OCI-M1 (cell line): ENCODE results near the gene SF3B3.
A peak's percentile ranks its signal among the peaks of the same experiment; 100 is the strongest.

Experiments used
- DNase-seq: peaks from one replicate; lab custom pipeline; 2025; lab: John Stamatoyannopoulos, UW

The SF3B3 gene

DNA sequence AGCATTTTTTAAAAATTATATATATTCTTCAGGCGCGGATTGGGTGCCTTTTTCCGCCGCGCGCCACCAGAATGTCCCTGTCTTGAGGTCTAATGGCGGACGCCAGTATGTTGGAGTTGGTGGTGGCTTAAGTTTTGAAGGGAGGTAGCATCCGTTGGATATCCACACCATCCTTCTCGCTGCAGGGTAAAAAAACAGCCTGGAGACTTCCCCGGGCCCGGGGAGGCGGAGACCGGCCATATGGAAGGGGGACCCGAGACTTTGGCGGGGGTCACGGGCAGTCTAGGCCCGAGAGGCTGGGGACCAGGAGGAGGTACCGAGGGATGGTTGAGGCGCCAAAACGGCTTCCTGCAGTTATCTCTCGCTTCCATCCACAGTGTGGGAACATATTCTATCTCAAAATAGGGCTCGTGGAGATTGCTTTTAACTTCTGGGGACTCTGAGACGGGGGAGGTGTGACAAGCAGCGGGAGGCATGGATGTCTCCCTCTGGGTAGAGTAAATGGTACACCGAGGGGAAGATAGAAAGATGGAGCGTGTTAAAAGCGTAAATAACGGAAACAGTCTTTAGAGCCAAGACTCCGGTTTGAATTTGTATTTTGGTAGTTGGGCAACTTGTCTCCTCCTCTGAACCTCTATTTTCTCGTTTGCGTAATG is at the start of gene SF3B3:
TSS of gene SF3B3 (plus strand) at position 74 of the 656 bp plus-strand sequence. CDS start 2,841 bp downstream, outside the sequence.
- DNase-seq, result peak; percentile 93

DNA sequence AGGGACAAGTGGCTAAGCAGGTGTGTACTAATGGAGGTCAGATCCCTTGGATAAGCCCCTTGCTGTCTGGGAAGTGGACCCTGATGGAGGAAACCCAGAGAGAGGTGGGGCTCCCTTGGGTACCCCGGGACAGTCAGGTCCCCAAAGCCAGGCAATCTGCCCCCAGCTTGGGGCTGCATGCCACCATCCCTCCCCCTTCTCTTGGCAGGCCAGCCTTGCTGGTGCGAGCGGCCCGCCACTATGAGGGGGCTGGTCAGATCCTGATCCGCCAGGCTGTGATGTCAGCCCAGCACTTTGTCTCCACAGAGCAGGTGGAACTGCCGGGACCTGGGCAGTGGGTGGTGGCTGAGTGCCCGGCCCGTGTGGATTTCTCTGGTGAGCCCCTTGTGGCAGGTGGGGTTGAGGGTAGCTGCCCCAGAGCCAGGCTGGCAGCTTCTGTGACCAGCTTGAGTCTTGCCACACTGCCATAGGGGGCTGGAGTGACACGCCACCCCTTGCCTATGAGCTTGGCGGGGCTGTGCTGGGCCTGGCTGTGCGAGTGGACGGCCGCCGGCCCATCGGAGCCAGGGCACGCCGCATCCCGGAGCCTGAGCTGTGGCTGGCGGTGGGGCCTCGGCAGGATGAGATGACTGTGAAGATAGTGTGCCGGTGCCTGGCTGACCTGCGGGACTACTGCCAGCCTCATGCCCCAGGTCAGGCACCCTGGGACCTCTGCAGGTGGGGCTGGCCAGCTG is 49.1 kb upstream of the SF3B3 start:
- no peak for DNase-seq

DNA sequence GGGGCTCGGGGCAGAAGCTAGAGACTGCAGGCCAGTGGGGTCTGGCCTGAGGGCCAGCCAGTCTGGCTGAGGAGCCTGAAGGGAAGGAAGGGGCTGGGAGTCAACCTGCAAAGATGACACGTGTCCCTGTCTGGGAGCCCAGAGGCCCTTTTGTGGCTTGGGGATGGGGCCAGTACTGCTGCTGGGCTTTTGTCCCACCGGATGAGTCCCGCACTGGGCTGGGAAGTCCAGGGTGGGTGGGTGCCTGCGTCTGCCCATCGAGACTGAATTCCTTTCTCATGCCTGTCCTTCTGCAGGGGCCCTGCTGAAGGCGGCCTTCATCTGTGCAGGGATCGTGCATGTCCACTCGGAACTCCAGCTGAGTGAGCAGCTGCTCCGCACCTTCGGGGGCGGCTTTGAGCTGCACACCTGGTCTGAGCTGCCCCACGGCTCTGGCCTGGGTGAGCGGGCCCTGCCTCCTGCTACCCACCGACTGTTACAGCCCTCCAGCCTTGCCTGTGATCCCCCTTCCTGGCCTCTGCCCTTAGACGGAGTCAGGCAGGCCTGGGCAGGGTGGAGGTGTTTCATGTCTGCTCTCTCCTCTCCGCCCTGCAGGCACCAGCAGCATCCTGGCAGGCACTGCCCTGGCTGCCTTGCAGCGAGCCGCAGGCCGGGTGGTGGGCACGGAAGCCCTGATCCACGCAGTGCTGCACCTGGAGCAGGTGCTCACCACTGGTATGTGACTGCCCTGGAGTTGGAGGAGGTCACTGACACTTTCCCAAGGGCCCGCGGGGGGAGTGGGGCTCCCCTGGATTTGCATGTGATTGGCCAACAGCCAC is 48.4 kb upstream of the SF3B3 start:
- no peak for DNase-seq

DNA sequence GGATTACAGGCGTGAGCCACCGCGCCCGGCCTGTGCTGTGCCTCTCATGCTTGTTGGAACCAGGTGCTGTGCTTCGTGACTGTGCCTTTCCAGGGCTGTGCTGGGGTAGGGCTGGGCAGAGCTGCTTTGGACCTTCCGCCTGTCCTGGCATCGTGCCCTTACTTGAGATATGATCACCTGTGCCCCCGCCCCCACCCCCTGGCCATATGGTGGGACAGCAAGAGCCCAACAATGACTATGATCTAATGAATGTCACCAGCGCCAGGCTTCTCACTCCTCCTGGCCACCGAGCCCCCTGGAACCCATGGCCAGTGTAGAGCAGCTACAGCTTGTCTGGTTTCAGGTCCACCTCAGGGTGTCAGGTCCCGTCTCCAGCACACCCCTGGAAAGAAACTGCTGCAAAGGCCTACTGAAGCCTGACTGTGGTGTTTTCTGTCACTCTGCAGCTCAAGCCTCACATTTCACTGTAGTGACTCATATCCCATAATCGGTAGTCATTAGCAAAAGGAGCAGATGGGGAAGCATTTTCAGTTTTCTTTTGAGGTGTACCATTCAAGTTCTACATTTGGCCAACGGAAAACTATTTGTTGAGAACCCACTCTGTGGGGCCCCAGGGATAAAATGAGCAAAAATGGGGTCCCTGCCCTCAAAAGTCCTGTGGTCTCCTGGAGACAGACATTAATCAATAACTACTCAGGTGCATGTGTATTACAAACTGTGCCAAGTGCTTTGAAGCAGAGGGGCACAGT is 47.2 kb upstream of the SF3B3 start:
- no peak for DNase-seq

DNA sequence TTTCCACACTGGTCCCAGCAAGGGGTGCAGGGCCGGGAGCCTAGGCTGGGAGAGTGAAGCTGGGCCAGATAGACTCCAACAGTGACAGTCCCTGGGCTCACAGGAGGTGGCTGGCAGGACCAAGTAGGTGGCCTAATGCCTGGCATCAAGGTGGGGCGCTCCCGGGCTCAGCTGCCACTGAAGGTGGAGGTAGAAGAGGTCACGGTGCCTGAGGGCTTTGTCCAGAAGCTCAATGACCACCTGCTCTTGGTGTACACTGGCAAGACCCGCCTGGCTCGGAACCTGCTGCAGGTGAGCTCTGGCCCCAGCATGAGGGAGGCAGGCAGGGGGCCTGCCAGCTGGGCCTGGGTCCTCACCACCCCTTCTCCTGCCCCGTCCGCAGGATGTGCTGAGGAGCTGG is 45.4 kb upstream of the SF3B3 start:
- no peak for DNase-seq

DNA sequence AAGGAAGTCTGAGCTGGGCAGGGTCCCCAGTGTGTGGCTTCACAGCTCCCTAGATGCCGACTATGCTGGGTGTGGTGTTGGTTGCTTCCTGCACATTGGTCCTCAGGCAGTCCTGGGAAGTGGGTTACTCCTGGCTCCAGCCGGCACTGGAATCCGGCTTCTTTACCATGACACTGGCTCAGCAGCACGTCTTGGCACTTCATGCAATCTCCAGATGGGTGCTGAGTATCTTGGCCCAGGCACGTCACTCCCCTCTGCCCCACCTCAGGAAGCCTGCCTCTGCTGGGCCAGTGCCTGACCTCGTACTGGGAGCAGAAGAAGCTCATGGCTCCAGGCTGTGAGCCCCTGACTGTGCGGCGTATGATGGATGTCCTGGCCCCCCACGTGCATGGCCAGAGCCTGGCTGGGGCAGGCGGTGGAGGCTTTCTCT is 44.7 kb upstream of the SF3B3 start:
- no peak for DNase-seq

DNA sequence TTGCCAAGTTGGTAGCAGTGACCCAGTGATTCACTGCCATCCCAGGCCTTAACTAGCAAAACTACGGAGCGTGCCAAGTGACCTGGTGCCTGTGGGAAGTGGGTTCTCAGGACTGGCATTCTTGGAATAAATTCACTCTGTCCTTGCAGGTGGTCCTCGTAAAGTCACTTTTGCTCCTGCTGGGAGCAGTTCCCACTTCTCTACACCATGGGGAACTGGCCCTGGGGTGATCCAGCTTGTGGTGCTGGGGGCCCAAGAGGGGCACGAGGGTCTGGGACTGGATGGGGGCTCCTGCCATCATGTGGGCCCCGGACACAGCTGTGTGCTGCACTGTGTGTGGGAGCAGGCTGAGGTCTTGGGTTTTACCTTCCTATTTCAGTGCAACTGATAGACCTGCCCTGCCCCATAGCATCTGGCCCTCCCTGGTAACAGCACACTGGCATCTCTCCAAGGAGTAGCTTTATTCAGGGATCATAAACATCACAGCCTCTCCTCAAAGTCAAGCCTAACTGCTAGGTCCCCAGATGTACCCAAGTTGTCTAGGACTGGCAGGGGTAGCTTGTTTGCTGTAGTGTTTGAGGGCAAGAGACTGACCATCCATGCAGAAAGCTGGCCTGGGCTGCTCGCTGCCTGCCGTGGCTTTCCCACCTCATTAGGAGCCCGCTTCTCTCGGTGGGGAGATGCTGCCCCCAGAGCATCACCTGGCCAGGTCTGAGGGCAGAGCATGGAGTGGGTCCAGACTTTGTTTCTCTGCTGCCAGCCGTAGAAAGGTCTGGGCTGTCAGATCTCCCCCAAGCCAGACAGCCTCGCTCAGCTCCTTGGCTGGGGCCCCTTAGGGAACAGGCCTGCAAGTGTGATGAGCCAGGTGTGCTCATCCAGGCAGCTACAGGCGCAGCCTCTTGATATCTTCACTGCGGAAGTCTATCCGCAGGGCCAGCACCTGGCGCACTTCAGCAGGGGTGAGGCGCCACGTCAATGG is 43.2 kb upstream of the SF3B3 start:
- DNase-seq, result no peak

DNA sequence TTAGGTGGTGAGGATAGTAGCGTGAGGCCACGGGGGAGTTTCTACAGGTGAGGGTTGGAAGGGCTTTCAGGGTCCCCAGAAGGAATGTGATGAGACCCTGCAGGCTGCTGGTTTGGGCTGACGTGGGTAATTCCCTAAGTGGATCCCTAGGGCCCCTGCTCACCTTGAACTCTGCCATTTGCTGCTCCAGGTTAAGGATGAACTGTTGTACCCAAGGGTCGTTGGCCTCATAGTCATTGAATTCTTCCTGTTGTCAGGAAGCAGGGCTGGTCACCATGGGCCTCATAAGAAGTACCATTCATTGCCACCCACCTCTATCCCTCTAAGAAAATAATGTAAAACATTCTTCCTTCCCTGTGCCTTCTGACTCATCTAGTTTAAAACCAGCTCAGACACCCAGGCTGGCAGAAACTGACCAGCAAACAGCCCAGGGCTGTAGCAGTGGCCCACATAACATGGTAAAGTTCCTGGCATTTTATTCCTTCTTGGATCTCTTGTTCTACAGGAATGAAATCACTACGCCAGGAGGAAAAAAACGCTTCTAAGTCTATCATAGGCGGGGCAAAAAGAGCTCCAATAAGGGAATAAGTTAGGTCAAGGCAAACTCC is 41.6 kb upstream of the SF3B3 start:
- DNase-seq, result no peak

DNA sequence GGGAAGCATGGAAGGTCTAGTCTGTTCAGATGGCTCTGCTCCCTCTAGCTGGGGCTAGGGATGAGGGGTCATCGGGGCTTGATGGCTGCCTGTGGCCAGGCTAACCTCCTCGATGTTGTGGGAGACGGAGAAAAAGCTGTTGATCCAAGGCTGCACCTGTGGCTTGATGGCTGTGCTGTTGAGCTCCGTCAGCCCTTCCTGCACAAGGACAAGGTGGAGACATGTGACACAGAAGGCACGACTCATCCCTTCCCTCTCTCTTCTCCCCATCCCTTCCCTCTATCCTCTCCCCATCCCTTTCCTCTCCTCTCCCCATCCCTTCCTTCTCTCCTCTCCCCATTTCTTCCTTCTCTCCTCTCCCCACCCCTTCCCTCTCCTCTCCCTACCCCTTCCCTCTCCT is 41.0 kb upstream of the SF3B3 start:
- DNase-seq, result no peak

DNA sequence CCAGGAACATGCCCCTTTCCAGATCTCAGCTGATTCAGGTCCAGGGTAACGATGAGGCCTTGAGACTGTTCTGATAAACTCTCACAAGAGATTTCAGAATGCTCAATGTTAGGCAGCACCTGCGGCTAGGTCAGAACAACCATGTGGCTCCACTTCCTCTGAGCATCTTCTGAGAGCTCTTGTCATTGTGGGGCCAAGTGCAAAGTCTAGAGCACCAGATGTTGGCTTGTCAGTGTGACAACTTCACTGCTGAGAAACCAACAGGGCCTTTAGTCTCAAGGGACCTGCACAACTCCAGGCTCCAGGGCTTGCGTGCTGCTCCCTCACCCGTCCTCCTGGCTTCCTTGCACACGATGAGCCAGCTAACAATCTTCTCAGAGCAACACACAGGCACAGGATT is 40.2 kb upstream of the SF3B3 start:
- DNase-seq, result no peak

DNA sequence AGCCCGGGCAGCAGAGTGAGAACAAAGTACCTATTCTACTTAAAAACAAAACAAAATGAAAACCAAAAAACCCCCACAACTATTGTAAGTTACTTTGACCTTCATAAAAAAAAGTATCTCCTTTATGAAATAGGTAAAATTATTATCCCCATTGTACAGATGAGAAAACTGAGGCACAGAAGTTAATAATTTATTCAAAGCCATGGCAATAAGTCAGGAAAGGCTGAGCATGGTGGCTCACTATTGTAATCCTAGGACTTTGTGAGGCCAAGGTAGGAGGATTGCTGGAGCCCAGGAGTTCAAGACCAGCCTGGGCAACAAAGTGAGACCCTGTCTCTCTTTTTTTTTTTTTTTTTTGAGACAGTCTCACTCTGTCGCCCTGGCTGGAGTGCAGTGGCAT is 38.7 kb upstream of the SF3B3 start:
- no peak for DNase-seq

DNA sequence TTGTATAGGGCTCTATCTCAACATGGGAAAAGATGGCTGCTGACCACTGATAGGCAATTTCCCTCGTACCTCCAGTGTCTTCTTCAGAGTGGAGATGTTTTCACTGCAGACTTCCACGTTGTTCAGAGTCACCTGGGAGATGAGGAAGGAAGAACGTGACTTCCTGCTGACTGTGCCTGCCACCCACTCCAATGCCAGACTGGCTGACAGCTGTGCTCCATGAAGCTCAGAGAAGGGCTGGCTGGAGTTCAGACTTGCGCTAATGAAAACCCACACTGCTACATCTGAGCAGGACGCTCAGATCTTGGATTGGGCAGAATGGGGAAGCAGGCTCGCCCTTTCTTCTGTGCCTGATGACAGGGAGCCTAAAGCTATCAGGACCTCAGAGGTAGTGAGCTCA is 33.4 kb upstream of the SF3B3 start:
- no peak for DNase-seq

DNA sequence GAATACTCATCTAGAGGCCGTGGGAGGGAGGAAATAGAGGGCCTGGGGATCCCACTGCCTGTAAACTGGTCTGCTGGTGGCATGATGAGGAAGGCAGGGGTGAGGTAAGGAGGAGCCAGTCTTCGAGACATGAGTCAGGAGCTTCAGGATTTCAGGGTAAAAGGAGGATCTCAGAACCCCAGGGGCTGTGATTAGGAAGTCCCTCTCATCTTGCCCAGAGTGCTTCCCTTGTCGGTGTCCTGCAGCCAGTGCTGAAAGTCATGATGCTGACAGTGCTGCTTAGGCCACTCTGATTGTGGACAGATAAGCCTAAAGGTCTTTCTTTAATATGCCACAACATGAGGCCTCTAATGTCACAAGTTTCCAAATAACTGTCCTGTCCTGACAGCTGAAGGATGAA is 29.8 kb upstream of the SF3B3 start:
- DNase-seq, result no peak

DNA sequence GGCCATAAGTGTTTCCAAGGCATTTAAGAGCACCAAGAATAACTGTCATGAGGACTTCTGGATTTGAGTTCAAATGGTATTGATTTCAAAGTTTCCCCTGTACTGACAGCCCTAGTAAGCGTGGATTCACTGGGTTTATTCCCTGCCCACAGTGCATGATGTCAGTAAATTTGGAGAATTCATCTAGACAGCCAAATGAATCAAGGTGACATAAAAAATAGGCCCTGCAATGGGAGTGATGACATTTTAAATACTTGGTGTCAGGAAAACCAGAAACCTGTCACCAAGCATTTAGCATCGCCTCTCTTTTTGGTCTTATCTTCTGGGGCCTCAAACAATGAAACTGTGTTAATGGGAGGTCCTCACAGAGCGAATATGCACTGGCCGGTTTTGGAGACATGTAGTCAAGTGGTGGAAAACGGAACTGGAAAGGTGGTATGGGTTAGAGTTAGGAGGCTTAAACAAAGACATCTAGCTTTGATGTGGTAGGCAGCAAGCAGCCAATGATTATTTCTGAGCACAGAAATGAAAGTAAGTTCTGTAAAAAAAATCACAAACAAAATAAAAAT is 29.3 kb upstream of the SF3B3 start:
- no peak for DNase-seq

DNA sequence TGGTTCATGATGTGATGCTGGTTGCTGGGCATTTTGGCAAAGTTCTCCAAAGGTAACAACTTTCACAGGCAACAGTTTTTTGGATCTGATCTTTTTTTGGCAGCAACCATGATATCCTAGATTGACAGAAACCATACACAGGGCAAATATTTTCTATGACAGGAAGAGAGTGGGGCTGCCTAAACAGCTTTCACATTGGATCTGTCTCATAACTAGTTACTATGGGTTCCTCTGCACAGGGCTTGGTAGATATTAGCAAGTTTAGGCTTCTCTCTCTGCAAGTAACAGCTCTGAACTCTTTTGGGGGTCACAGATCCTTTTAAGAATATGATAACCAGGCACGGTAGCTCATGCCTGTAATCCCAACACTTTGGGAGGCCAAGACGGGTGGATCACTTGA is 28.8 kb upstream of the SF3B3 start:
- no peak for DNase-seq

DNA sequence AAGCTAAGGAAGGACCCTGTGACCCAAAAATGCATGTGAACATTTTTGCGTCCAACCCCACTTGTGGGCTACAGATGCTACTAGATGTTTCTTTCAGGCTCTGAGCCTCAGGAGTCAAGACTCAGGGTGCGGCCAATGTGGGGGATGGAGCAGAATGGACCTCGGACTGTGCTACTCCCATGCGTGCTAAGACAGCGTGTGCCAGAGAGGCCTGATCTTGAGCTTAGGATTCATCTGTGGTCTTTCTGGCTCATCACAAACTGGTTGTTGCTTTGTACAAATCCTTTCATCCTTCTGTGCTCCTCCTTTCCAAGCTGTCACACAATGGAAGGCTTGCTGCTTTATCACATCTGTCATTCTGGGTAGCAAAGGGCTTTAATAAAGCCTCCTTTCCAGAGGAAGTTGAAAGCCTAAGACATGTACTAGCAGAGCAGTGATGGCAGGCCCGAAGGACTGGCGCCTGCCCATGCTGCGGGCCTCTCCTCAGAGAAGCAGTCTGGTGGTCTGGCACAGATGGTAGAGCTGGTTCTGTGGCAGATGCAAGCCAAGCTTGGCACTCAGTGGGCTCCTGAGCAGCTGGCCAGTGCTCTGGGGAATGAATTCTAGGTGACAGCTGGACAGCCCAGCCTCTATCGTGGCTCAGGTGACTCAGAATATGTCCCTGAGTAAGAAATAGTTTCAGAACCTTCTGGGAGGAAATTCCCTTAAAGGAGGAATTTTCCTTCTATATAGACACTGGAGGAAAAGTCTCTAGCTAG is 28.0 kb upstream of the SF3B3 start:
- DNase-seq, result no peak

DNA sequence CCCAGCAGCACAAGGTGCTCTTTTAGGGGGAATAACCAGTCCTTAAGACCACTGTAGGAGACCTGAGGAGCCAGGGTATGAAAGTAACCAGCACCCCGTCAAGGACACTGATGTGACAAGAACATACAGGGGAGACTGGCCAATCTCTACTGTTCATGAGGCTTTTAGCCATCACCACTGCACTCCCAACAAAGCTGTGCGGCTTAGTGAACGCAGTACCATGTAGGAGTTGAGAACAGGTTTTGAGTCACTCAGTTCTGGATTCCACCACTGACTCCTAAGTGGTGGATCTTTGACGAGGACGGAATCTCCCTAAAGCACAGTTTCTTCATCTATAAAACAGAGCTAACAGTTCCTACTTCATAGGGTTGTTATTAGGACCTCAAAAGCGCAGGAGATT is 27.1 kb upstream of the SF3B3 start:
- no peak for DNase-seq

DNA sequence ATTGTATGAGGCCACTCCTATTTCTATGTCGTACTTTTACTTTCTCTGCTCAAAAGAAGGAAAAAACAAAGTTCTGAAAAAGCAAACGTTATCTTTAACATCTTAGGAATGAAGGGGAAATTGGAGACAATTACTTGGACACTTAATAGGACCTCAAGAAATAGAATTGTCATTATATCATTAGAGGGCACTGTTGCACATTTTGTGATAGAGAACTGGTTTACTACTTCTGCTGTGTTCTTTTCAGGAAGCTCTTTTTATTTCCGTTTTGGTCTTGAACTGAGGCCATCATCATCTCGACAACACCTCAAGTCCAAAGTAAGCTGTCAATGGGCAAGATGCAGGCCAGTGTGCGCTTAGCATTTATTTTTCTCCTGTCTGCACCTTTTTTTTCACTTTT is 14.9 kb upstream of the SF3B3 start:
- peak; percentile 26 for DNase-seq

DNA sequence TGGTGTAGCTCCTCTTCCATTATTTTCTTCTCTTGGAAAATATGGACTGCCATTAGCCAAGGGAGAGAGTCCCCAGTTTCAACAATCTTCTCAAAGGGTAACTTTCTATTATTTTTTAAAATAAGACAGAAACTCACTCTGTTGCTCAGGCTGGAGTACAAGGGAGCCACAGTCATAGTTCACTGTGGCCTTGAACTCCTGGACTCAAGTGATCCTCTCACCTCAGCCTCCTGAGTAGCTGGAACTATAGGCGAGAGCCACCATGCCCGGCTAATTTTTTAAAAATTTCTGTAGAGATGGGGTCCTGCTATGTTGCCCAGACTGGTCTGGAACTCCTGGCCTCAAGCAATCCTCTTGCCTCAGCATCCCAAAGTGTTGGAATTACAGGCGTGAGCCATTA is 13.4 kb upstream of the SF3B3 start:
- no peak for DNase-seq

DNA sequence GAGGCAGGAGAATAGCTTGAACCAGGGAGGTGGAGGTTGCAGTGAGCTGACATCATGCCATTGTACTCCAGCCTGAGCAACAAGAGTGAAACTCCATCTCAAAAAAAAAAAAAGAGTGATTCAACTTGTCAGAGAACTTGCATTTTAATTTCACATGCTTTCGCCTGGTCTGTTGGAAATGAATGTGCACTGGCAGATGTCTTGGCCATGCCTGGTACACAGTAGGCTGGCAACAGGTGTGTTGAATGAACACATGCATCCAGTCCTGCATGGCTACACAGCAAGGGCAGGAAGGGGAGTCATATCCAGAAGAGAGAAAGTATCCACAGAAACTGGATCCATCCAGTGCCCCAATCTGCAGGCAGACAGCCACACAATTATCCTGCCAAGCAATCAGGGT is 11.8 kb upstream of the SF3B3 start:
- DNase-seq, result no peak
